NCI-H2171 (cell line): ENCODE results near the gene UBN1.
"Not testable (repeated sequence)": the region's sequence is repeated elsewhere in the genome, so short reads cannot be mapped to it uniquely, and the experiment has no call there.

Experiments used
- DNase-seq: peaks from one replicate; lab custom pipeline; 2025; lab: John Stamatoyannopoulos, UW

The UBN1 gene

DNA sequence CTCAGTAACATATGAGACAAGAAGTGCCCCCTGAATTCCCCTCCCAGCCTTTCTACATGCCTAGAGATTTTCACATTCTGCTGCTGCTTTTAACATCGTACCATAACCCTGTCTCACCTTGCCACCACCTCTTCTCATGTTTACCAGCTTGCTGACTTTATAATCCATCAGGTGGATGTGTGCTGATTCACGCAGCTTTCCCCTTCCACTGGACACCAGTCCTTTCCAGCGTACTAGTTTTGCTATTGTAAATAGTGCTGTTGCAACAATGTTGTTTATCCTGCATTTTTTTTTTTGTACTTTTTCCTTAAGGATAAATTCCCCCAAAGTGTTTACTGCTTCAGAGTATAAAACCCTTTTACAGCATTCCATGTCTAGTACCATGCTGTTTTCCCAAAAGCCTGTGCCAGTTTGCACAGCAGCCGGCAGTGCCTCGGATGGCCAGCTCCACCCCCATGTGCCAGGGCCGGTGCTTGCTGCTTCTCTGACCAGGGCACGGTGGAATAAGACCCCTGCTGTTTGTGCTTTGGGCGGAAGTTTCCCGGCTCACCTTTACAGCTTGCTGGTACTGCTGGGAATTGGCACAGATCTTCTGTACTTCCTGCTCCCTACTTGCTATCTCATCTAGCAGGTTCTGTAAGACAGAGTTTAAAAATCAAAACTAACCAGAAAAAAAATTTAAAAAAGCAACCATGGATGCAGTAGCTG, 41.3 kb downstream of the UBN1 start:
- no peak for DNase-seq

DNA sequence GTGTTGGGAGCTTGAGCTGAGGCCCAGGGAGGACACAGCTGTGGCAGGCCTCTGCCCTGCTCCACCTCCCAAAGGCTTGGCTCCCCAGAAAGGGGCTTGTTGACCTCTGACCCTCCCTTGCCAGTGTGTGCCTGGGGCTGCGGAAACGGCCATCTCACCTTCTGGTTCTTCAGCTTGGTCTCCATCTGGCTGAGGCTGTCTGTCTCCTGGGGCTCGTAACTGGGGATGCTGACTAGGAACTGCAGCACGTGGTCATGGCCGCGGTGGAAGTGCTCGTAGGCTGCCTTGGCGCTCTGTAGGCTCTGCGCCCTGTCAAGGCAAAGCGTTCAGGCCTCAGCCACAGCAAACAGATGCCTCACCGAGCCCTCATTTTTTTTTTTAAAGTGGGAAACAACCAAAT, 42.7 kb downstream of the UBN1 start:
- no peak for DNase-seq

DNA sequence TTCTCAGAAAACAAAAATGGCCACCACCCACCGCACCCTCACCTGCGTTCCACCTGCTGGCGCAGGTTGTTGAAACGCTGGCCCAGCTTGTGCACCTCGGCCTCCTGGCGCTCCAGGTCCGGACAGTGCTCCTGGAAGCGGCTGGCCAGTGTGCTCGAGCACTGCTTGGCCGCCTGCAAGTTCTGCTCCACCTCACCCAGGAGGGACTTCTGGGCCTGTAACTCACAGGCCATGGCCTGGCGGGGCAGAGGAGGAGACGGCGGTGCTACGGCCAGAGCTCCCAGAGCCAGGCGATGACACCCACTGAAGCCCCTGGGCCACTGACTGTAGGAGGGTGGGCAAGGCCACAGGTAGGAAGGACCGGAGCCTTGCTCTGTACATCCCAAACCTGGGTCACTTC, 43.4 kb downstream of the UBN1 start:
- no peak for DNase-seq

DNA sequence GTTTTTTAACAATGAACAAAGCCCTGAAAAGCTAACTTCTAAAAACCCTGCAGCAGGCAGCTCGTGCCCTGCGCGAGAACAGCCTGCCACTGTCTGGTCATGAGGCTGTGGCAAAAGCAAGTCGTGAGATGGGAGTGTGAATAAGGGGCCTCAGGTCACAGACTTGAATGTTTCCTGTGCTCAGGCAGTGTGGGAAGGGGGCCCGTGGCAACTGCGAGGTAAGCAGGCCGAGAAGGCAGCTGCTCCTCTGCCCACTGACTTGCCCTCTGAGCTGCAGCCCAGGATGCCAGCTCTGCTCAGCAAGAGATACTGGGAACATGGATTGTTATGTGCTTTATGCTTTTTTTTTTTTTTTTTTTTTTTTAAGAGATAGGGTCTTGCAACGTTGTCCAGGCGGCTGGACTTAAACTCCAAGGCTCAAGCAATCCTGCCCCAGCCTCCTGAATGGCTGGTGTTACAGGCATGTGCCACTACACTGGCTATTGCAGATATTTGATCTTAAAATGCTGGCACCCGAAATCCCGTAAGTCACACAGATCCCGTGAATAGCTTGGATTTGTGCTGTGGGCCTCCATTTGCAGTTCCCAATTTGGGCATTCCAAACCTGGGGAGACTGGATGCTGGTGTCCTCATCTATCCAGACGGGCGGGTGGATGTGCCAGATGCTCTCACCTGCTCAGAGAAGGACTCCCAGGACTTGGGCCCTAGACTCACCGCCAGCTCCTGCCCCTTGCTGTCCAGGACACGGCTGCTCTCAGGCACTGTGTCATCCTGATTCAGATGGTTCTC, 44.0 kb downstream of the UBN1 start:
- DNase-seq = no peak

DNA sequence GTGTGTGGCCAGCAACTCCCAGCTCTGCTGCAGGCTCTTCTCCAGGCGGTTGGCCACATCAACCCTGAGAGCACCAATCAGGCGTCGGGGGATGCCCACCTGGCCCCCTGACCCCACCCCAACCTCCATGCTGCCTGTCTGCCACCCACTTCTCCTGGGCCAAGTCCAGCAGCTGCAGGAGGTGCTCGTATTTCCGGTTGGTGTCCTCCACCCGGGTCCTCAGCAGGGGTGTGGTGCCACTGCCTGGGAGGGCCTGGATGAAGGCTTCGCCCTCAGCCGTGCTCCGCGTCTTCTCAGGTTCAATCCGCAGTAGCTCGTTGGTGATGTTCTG, 44.6 kb downstream of the UBN1 start:
- no peak for DNase-seq

DNA sequence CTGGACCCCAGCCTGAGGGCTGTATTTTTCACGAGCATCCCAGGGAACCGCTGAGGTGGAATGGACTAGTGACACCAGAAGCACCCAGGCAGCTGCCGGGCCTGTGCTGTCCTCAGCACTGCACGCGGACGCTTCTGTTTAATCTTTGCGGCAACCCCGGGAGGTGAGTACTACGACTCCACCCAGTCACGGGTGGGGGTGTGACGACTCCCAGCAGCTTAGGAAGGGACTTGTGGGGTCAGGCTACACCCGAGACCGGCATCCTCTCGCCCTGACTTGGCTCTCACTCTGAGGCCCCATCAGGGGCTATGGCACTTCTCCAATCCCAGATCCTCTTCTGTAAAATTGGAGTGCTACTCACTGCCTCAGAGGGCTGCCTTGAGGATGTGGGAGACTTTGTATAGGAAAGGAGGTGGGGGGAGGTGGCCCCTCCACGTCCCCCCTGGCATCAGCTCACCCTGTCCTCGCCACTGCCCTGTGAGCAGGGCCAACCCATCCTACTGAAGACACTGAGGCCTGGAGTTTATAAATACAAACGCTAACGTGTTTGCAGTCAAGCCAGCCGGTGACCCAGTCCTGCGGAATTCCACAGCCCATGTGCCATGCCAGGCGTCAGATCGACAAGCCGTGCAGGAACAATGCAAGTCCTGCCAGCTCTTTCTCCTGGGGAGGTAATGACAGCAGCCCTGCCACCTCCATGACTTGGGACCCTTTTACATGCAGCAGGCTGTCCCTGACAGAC, 45.3 kb downstream of the UBN1 start:
- DNase-seq = no peak

DNA sequence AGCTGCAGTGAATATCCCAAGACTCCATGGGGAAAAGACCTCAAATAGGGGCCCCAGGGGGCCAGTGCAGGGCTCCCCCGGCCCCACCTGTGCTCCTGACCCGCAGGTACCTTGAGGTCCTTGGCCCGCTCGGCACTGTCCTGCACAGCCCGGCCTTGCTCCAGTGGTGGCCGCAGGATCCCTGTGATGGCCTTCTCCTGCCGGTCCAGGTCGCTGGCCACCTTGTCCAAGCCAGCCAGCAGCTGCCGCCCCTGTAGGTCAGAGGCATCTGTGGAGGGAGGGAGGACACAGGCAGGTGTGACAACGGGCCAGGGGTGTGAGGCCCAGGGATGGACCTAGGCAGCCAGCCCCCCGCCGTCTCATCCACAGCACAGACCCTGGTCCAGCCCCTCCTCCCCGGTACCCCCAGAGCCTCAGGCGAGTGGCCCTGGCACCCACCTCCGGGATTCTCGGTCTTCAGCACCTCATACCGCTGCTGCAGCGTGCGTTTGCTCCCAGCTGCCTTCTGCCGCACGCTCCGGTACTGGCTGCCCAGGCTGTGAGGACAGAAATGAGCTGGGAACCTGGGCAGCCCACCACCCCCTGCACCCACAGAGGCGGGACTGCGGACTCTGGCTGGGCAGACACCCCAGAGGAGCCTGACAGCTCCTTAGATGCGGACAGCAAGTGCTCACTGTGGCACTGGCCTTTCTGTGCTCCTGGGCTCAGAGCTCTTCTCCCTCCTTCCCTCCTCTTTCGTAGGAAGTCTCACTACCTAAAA, 46.0 kb downstream of the UBN1 start:
- no peak for DNase-seq

DNA sequence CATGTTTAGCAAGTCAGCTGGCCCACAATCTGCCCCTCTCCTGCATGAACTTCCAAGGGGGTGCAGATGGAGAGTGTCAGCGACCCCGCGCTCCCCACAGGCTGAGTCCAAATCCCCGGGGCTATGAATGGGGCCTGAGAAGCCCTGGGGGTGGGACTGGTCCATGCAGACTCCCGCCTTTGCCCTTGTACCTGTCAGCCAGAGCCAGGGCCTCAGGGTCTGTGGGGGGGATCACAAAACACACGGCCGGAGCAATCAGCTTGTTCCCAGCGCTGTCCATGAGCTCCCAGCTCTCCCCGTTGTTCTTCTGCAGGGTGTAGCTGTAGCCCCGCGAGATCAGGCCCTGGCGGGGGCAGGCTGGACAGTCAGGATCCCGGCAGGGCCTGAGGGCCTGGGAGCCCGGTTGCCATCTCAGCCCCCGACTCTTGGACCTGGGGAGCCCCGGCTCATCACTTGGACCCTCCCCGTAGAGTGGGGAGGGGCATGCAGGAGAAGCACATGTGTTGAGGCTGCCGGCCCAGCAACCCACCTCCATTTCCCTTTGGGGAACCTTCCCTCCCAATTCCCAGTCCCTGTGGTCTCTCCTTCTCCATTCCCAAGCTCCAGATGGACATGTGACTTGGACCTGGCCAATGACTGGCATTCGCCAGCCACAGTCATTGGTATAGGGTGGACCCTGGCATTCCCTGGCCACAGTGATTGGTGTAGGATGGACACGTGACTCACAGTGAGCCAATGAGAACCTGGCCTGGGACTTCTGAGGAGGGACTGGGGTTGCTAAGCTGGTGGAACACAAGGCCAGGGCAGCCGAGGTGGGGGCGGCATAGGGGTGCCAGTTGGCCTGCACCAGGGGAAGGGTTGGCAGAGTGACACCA, 47.2 kb downstream of the UBN1 start:
- no peak for DNase-seq

DNA sequence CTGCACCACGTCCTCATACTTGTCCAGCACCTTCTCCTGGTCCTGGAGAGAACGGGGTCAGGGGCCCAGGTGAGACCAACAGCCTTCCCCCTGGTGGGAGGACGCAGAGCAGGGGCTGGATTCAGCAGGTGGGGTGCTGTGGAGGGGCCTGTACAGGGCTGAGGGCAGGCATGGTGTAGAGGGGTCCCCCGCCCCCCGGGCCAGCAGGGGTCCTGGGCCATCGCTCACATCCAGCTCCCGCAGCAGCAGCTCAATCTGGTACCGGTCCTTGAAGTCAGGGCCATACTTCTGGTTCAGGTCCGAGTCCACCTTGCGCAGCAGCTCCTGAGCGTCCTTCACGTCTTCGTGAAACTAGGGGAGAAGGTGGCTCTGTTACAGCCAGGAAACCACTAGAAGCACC, 48.1 kb downstream of the UBN1 start:
- no peak for DNase-seq

DNA sequence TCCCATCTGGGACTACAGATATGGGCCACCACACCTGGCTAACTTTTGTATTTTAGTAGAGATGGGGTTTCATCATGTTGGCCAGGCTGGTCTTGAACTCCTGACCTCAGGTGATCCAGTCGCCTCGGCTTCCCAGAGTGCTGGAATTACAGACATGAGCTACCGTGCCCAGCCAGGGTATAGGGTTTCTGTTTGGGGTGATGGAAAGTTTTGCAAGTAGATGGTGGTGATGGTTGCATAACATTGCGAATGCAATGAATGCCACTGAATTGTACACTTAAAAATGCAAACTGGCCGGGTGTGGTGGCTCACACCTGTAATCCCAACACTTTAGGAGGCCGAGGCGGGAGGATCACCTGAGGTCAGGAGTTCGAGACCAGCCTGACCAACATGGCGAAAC, 49.5 kb downstream of the UBN1 start:
- DNase-seq = not testable (repeated sequence)

DNA sequence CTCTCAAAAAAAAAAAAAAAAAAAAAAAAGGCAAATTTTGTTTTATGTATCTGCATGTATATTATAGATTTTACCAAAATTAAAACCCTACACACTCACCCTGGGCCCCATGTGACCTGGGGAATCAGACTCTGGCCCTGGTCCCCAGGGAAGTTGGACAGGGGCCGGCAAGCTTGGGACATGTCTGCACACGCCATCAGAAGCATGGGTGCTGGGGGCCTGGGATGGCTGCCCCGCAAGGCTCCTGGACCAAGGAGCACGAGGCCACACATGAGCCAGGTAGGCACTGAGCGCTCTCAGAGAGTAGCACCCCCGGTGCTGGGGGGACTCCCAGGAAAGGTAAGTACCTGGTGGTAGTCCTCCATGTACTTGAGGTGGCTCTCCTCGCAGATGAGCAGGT, 50.0 kb downstream of the UBN1 start:
- DNase-seq = no peak

DNA sequence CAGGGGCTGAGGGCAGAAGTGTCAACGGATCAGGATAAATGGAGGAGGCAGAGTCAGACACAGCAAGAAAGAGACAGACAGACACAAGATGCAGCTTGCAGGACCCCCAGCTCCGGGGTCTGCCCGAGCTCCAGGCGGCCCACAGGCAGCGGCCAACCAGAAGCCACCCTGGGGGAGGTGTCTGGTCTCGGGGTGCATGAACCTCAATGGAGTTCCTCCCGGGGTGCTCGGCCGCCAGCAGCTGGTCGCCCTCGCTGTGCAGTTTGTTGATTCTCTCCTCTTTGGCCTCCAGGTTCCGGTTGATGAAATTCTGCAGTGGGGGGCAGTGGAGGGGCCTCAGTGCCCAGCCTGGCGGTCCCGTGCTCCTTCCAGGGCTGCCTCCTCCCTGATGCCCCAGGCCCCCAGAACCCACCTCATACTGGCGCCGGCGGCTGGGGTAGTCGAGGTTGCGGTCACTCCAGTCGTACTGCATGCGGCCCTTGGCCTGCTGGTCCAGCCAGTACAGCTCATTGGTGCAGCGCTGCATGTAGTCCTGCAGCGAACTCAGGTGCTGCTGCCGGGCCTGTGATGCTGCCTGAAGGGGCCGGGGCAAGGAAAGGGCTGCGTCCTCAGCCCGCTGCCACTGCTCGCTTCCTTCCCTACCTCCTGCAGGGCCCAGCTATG, 51.7 kb downstream of the UBN1 start:
- no peak for DNase-seq

DNA sequence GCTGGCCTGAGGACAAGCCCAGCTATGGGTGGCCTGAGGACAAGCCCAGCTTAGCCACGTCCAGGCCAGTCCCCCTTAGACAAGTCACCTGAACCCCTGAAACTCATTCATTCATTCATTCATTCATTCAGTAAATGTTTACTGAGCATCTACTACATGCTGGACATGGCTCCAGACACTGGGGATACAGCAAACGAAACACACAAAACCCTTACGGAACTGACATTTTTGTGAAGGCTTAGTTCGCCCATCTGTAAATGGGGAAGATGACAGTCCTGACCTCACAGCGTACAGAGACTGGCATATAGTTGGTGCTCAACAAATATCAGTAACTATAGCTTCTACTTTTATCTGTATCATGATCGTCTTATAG, 52.2 kb downstream of the UBN1 start:
- no peak for DNase-seq

DNA sequence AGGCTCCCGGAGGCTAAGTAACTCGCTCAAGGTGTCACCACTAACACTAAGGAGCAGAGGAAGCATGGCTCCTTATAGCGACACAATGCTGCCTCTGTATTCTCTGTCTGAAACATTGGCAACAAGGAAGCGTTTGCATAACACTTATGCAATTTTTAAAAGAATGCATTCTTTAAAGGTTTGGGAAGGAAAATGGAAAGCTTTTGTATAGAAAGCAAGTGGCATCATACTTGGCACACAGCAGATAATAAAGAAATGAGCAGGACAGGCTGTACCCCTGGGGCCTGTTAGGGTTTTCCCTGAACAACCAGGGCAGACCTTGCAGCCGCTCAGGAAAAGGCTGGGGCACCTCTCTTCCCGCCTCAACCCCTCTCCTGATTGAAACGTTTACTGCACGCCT, 52.8 kb downstream of the UBN1 start:
- DNase-seq = no peak

DNA sequence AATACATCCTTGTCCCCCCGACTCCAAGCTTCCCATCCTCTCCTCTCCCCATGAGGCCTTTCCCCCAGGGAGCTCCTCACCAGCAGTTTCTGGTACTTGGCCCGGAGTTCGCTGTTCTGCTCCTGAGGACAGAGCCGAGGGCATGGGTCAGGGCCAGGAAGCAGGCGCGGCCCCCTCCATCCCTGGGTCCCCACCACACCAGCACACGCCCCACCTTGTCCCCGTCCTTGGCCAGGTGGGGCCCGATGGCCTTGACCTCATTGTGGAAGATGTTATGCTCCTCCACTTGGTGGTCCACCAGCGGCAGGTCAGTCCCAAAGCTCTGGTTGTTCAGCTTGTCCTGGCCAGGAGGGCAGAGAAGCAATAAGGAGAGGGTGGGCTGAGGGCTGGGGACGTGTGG, 53.5 kb downstream of the UBN1 start:
- no peak for DNase-seq

DNA sequence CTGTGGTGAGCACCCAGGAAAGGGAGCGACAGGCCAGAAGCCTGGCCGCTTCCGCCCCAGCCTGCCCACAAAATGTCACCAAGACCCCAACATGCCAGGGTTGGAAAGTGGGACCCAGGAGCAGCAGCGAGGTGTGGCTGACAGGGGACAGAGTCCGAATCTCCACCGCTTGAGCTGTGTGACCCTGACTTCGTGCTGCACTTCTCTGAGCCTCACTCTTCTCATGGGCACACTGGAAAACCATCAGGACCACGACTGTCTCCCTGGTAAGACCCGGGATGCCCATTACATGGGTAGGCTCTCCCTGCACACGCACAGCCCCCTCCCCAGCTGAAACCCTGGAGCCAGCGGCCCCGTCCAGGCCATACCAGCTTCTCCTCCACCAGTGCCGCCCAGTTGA, 54.8 kb downstream of the UBN1 start:
- DNase-seq = no peak

DNA sequence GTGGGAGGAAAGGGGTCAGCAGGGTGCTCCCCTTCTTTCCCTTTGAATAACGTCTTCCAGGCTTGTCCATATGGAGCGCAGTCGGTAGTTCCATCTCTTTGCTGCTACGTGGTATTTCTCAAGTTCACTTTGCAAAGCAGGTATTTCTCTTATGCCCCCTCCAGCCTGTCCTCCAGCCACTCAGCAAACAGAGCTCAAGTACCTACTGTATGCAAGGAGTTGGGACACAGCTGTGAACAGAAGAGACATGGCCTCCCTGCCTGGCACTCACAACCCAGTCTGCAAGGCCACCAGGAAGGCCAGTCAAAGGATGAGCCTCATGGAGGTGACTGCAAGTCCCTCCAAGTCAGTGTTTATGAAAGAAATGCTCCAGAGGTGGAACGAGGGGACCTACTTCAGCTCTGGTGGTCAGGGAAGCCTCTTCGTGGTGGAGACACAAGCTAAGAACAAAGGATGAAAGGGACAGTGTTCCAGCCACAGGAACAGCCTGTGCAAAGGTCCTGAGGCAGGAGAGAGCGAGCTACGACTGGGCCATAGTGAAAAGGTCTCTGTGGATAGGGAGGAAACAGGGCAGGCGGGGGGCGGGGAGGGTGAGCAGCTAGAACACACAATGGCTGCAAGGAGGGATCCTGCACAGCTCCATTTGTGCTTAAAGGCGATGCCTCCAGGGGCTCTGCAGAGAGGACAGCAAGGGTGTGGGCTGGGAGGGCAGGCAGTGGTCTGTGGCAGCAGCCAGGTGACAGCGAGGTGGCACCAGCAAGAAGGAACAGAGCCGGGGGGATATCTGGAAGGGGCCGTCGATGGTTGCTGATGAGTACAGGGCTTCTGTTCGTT, 57.0 kb downstream of the UBN1 start:
- DNase-seq = no peak

DNA sequence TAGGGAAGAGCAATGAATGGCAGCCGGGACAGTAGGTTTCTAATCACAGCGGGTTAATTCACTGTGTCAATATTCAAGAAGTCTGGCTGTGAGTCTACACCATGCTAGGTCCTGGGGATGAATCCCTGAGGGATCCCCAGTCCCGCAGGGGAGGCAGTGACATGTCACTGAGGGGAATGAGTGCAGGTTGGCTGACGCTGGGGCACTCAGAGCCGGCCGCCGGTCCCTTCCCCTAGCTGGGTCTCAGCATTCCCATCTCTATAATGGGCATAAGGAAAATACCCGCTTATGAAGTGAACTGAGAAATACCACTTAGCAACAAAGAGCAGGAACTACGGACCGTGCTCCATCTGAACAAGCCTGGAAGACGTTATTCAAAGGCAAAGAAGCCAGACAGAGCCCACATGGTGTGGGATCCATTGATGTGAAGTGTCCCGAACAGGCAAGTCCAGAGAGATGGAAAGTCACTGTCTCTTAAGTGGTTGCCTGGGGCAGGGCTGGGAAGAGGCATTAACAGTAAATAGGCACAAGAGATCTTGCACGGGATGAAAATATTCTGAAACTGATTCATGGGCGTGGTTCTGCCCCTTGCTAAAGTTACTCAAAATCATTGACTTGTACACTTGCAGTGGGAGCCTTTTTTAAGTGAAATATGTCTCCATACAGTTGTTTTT, 57.8 kb downstream of the UBN1 start:
- DNase-seq = no peak

DNA sequence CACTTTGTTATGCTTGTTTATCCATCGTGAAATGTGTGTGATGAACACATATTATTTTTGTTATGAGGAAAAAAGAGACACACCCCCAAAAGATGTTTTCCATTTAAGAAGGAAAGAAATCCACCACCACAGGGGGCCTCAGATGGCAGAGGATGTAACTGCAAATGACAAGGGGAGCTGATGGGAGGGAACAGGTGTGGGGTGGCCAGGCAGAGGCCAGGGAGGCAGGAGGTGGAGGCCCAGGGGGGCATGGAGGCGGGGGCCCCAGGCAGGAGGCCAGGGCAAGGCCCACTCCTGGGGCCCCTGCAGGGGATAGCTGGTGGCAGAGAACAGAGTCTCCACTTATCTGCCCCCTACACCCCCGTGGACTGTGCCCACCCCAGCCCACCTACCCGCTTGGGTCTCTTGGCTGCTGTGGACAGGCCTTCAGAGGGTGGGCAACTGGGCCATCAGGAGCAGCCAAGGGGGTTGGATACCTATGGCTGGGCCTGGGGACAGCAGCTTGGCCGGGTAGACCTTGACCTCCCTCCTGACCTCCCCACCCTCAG, 61.6 kb downstream of the UBN1 start:
- no peak for DNase-seq
